Measurements from ENCODE around the gene FCGBP. TPM values are rescaled to one million over a fixed set of nuclear protein-coding genes. Genes with fewer than 3 reads are reported as not detected.

The FCGBP gene
- total and polyA plus RNA-seq, 2 experiments from 2014 or later: 0.57 TPM; not detected in 1

- DNase-seq (ENCODE audit: low read depth in 1 of 2, low spot score in 1 of 2): no peak
Measured at GRCh38 chr19:39942366-39942730, 7.9 kb upstream of the FCGBP start.

GRCh38 chr19:39941615-39942365 is 7.4 kb upstream of the FCGBP start:
- H3K27me3 ChIP-seq: no peaks in the 10 kb centered on the region
- no peak overlapping the region for H3K27ac ChIP-seq
- H3K9me3 ChIP-seq (ENCODE audit: low read depth): no peaks in the 10 kb centered on the region
- TF ChIP-seq CTCF (IDR thresholded peaks at IDR 0.05; ENCODE audit: low read depth, low read length): no peak
- H3K4me1 ChIP-seq (ENCODE audit: low read depth): no peaks in the 10 kb centered on the region
- H3K36me3 ChIP-seq: no peaks in the 10 kb centered on the region
- DNase-seq (ENCODE audit: low read depth in 1 of 2, low spot score in 1 of 2): peak in 1 of 2 donors; percentile 64
- no peak overlapping the region for H3K4me3 ChIP-seq

More at GRCh38 chr19:39942366-39942730, 7.9 kb upstream of the FCGBP start:
- Histone ChIP-seq H3K27me3 (no peaks in the 10 kb centered on the region), H3K9me3 (ENCODE audit: low read depth) (no peaks in the 10 kb centered on the region), H3K36me3 (no peaks in the 10 kb centered on the region), H3K4me3 (no peak overlapping the region), H3K4me1 (ENCODE audit: low read depth) (no peaks in the 10 kb centered on the region), H3K27ac (no peak overlapping the region)
- TF ChIP-seq CTCF (IDR thresholded peaks at IDR 0.05; ENCODE audit: low read depth, low read length): no peak

- no peaks in the 10 kb centered on the region for H3K9me3 ChIP-seq (ENCODE audit: low read depth)
- no peaks in the 10 kb centered on the region for H3K27me3 ChIP-seq
- no peak for DNase-seq (ENCODE audit: low read depth in 1 of 2, low spot score in 1 of 2)
- no peaks in the 10 kb centered on the region for H3K4me1 ChIP-seq (ENCODE audit: low read depth)
- no peak for TF ChIP-seq CTCF (IDR thresholded peaks at IDR 0.05; ENCODE audit: low read depth, low read length)
- H3K27ac ChIP-seq: no peak overlapping the region
- no peak overlapping the region for H3K4me3 ChIP-seq
- no peaks in the 10 kb centered on the region for H3K36me3 ChIP-seq
Measured at GRCh38 chr19:39941151-39941550, 6.7 kb upstream of the FCGBP start.

GRCh38 chr19:39940221-39940833 is 5.9 kb upstream of the FCGBP start:
- TF ChIP-seq CTCF (IDR thresholded peaks at IDR 0.05; ENCODE audit: low read depth, low read length): no peak

GRCh38 chr19:39939556-39939955 is 5.1 kb upstream of the FCGBP start:
- Histone ChIP-seq H3K4me1 (ENCODE audit: low read depth) (no peaks in the 10 kb centered on the region), H3K27ac (no peak overlapping the region), H3K36me3 (no peaks in the 10 kb centered on the region), H3K4me3 (no peak overlapping the region), H3K27me3 (peaks cover 4% of the 10 kb centered on the region), H3K9me3 (ENCODE audit: low read depth) (no peaks in the 10 kb centered on the region)
- no peak for TF ChIP-seq CTCF (IDR thresholded peaks at IDR 0.05; ENCODE audit: low read depth, low read length)
- no peak for DNase-seq (ENCODE audit: low read depth in 1 of 2, low spot score in 1 of 2)

More at GRCh38 chr19:39940221-39940833, 5.9 kb upstream of the FCGBP start:
- H3K4me3 ChIP-seq: no peak overlapping the region
- no peak overlapping the region for H3K27ac ChIP-seq
- H3K9me3 ChIP-seq (ENCODE audit: low read depth): no peaks in the 10 kb centered on the region
- no peaks in the 10 kb centered on the region for H3K4me1 ChIP-seq (ENCODE audit: low read depth)
- no peaks in the 10 kb centered on the region for H3K36me3 ChIP-seq
- DNase-seq (ENCODE audit: low read depth in 1 of 2, low spot score in 1 of 2): no peak
- no peaks in the 10 kb centered on the region for H3K27me3 ChIP-seq
